OCI-LY1 (cell line): Measurements from ENCODE around the gene CXCR5.

ENCODE experiments used
- EZH2 ChIP-seq: fragments of 200-600 bp; sonication (generic), shearing (Covaris generic); IDR thresholded peaks from 2 replicates; pipeline ENCODE4 v1.8.0; 2017; ENCODE audit warnings: borderline replicate concordance, mixed run types, mild to moderate bottlenecking, antibody characterized with exemption, low read length, moderate library complexity, mixed read lengths
- TF ChIP-seq, protein P1 (sequence below): fragments of 200-600 bp; sonication (generic), shearing (Covaris generic); IDR thresholded peaks from 2 replicates; pipeline ENCODE4 v1.5.1; 2017; ENCODE audit warnings: mild to moderate bottlenecking, antibody characterized with exemption, low read length, moderate library complexity, mixed read lengths

GRCh38 chr11:118918686-118919280, 35.1 kb downstream of the CXCR5 start:
- TF ChIP-seq, protein P1, sequence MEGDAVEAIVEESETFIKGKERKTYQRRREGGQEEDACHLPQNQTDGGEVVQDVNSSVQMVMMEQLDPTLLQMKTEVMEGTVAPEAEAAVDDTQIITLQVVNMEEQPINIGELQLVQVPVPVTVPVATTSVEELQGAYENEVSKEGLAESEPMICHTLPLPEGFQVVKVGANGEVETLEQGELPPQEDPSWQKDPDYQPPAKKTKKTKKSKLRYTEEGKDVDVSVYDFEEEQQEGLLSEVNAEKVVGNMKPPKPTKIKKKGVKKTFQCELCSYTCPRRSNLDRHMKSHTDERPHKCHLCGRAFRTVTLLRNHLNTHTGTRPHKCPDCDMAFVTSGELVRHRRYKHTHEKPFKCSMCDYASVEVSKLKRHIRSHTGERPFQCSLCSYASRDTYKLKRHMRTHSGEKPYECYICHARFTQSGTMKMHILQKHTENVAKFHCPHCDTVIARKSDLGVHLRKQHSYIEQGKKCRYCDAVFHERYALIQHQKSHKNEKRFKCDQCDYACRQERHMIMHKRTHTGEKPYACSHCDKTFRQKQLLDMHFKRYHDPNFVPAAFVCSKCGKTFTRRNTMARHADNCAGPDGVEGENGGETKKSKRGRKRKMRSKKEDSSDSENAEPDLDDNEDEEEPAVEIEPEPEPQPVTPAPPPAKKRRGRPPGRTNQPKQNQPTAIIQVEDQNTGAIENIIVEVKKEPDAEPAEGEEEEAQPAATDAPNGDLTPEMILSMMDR: no peak
- TF ChIP-seq EZH2: no peak
